KOPT-K1 (cell line): ENCODE data around the gene RALBP1.
"Not testable (repeated sequence)": the region's sequence is repeated elsewhere in the genome, so short reads cannot be mapped to it uniquely, and the experiment has no call there.

ENCODE experiments used
- H3K27ac ChIP-seq: fragments of 200-600 bp; sonication (generic); 2 replicates; pipeline ENCODE4 v1.5.1; 2016; ENCODE audit warnings: antibody characterized with exemption, mild to moderate bottlenecking, low read depth, low read length; ENCODE audit not compliant: poor library complexity, severe bottlenecking
- H3K36me3 ChIP-seq: fragments of 200-600 bp; sonication (generic); 2 replicates; pipeline ENCODE4 v1.5.1; 2017; ENCODE audit warnings: antibody characterized with exemption, mild to moderate bottlenecking, low read length, moderate library complexity; ENCODE audit not compliant: insufficient read depth
- H3K9me3 ChIP-seq: fragments of 200-600 bp; sonication (generic); 2 replicates; pipeline ENCODE4 v1.5.1; 2017; ENCODE audit warnings: antibody characterized with exemption, low read length, mild to moderate bottlenecking; ENCODE audit not compliant: insufficient read depth, poor library complexity, severe bottlenecking

Gene RALBP1

GRCh38 chr18:9444549-9444948 lies 30.8 kb upstream of the RALBP1 start:
- no peak overlapping the region for H3K27ac ChIP-seq

GRCh38 chr18:9446839-9447238 lies 28.5 kb upstream of the RALBP1 start:
- peaks cover 15% of the 10 kb centered on the region for H3K9me3 ChIP-seq
- H3K27ac ChIP-seq: no peak overlapping the region
- H3K36me3 ChIP-seq: no peaks in the 10 kb centered on the region

More at GRCh38 chr18:9444549-9444948, 30.8 kb upstream of the RALBP1 start:
- H3K36me3 ChIP-seq: no peaks in the 10 kb centered on the region
- peaks cover 15% of the 10 kb centered on the region for H3K9me3 ChIP-seq

DNA sequence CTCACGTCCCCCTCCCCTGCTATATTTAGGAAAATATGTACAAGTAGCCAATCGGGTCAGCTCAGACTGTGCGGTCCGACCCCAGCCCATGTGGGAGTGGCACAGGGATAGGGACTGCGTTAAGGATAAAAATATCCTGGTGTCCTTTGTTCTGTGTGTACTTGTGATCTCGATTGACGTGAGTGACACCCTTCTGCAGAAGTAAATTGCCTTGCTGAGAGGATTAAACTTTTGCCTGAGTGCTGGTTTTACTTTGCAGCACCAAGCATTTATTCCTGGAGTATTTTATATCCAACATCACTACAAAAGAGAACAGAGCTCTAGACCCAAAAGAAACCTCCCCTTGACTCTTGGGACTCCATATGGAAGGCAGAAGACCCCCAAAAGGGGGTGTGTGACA lies 28.0 kb upstream of the RALBP1 start:
- peaks cover 15% of the 10 kb centered on the region for H3K9me3 ChIP-seq
- H3K27ac ChIP-seq: no peak overlapping the region
- no peaks in the 10 kb centered on the region for H3K36me3 ChIP-seq

GRCh38 chr18:9449600-9450414 lies 25.5 kb upstream of the RALBP1 start:
- H3K9me3 ChIP-seq: peaks cover 15% of the 10 kb centered on the region
- no peaks in the 10 kb centered on the region for H3K36me3 ChIP-seq
- no peak overlapping the region for H3K27ac ChIP-seq

- not testable (repeated sequence) for H3K27ac ChIP-seq, H3K36me3 ChIP-seq
- H3K9me3 ChIP-seq: peaks cover 26% of the 10 kb centered on the region
Measured at GRCh38 chr18:9450920-9451319, 24.4 kb upstream of the RALBP1 start.

- Histone ChIP-seq H3K9me3 (peaks cover 29% of the 10 kb centered on the region), H3K36me3 (no peaks in the 10 kb centered on the region), H3K27ac (no peak overlapping the region)
Measured at GRCh38 chr18:9453283-9453682, 22.0 kb upstream of the RALBP1 start.

GRCh38 chr18:9454061-9454703 lies 21.1 kb upstream of the RALBP1 start:
- Histone ChIP-seq H3K27ac (no peak overlapping the region), H3K36me3 (no peaks in the 10 kb centered on the region), H3K9me3 (peaks cover 29% of the 10 kb centered on the region)

- no peaks in the 10 kb centered on the region for H3K36me3 ChIP-seq
- no peak overlapping the region for H3K27ac ChIP-seq
- peaks cover 29% of the 10 kb centered on the region for H3K9me3 ChIP-seq
Measured at GRCh38 chr18:9455718-9456511, 19.4 kb upstream of the RALBP1 start.

GRCh38 chr18:9466127-9466526 lies 9.2 kb upstream of the RALBP1 start:
- Histone ChIP-seq H3K9me3 (peaks cover 19% of the 10 kb centered on the region), H3K27ac (no peak overlapping the region), H3K36me3 (no peaks in the 10 kb centered on the region)

GRCh38 chr18:9466846-9467245 lies 8.5 kb upstream of the RALBP1 start:
- H3K9me3 ChIP-seq: peaks cover 19% of the 10 kb centered on the region
- no peak overlapping the region for H3K27ac ChIP-seq
- no peaks in the 10 kb centered on the region for H3K36me3 ChIP-seq

DNA sequence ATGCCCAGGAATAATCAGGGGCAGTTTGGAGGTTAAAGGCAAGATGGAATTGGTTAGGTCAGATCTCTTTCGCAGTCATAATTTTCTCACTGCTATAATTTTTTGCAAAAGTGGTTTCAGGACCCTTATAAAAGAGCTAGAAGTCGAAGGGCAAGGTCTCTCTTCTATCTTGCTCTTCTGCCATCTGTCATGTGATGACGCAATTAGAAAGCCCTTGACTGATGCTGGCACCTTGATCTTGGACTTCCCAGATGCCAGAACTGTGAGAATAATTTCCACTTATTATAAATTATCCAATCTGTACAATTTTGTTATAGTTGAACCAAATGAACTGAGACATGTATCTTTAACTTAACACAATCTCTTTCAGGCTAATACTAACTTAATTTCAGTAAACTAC lies 6.3 kb upstream of the RALBP1 start:
- Histone ChIP-seq H3K9me3 (peaks cover 19% of the 10 kb centered on the region), H3K36me3 (no peaks in the 10 kb centered on the region), H3K27ac (no peak overlapping the region)

DNA sequence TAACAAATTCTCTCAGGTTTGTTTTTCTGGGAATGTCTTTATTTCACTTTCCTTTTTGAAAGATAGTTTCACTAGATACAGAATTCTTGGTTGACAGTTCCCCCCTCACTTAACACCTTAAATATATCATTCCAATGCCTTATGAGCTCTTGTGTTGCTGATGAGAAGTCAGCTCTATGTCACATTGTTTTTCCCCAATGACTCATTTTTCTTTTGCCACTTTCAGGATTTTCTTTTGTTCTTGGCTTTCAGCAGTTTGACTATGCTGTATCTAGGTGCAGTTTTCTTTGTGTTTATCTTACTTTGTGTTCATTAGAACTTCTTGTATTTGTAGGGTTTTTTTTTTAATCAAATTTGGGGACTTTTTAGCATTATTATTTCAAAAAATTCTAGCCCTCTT lies 5.6 kb upstream of the RALBP1 start:
- Histone ChIP-seq H3K36me3 (no peaks in the 10 kb centered on the region), H3K27ac (no peak overlapping the region), H3K9me3 (peaks cover 19% of the 10 kb centered on the region)

DNA sequence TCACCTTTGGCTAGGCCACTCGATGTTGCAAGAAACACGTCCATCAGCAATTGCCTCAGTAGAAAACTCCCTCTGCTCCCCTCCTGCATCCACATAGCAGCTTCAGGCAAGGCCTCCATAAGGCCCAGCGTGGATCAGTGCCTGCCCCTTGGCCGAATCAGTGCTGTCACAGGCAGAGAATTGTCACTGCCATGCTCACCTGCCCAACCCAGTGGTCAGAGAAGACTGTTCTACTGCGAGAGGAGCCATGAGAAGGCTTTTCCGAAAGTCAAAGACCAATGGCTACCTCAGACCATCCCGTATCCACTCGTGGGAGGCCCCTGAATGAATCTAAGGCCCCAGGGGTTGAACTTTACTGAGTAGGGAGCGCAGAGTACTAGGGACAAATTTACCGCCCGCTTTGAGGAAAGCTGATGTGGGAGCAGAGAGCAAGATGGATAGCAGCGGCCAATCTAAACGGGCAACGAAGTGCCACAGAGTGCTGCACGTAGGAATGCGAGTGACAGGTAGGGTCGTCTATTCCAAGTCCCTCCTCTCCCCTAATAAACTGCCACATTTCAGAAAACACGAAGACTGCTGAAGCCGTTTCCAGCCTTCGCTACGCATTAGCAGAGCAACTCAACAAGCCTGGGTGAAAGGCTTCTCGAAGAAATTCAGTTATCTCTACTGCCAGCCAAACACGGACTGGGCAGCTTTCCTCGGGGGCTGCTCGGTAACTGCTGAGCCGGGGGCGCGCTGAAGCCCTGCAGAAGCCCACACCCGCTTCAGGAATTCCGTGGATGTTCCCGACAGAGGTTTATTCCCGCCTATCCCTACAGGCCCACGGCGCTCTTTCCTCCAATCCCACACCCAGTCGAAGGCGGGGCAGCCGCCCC lies 968 bp upstream of the RALBP1 start:
- Histone ChIP-seq H3K27ac (peak overlapping the region; percentile 79), H3K9me3 (no peaks in the 10 kb centered on the region), H3K36me3 (peaks cover 13% of the 10 kb centered on the region; the same call in 1 of the 2 replicates)
